ENCODE results near the gene HNRNPUL1.

Gene HNRNPUL1

DNA sequence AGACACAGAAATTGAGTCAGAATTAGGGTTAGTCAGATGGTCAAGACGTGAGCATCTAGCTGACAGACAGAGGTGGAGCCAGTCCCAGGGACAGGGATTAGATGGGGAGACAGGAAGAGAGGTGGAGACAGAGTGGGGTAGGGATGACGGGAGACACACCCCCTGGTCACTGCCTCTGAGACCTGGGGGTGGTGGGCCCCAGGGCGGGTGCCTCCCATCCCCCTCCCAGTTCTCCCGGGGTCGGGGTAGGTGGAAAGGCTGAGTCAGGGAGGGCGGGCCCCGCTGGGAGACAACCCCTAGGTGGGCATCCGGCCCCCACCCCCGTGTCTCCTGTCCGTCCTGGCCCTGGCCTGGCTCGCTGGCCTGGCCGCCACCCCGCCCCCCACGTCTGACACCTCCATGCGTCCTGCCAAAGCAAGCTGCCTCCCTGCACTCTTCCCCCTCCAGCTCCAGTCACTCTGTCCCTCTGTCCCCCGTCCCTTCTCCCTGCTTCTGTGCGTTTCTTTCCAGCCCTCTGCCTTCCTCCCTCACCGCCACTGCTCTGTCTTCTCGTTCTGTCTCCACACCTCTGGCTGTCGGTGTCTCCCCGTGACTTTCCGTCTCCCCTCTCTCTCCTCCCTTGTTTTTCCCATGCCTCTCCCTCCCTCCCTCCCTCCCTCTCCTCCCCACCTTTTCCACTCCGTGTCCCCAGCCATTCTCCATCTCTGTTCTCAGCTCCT is 60.9 kb downstream of the HNRNPUL1 start:
- Histone ChIP-seq H3K36me3 (ENCODE audit: control insufficient read depth, insufficient read depth, low read length) (peaks cover 20% of the 10 kb centered on the region), H3K4me3 (replicated peaks; ENCODE audit: low read depth, low read length) (no peak overlapping the region), H3K27me3 (replicated peaks; ENCODE audit: control insufficient read depth, insufficient read depth, low read length) (no peaks in the 10 kb centered on the region)
- DNase-seq (ENCODE audit: extremely low read depth, insufficient read length) = no peak
- TF ChIP-seq, protein P1, sequence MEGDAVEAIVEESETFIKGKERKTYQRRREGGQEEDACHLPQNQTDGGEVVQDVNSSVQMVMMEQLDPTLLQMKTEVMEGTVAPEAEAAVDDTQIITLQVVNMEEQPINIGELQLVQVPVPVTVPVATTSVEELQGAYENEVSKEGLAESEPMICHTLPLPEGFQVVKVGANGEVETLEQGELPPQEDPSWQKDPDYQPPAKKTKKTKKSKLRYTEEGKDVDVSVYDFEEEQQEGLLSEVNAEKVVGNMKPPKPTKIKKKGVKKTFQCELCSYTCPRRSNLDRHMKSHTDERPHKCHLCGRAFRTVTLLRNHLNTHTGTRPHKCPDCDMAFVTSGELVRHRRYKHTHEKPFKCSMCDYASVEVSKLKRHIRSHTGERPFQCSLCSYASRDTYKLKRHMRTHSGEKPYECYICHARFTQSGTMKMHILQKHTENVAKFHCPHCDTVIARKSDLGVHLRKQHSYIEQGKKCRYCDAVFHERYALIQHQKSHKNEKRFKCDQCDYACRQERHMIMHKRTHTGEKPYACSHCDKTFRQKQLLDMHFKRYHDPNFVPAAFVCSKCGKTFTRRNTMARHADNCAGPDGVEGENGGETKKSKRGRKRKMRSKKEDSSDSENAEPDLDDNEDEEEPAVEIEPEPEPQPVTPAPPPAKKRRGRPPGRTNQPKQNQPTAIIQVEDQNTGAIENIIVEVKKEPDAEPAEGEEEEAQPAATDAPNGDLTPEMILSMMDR (IDR thresholded peaks at IDR 0.05; ENCODE audit: insufficient read depth, low read length, poor library complexity, severe bottlenecking) = no peak

GRCh38 chr19:41325640-41325946 is 61.4 kb downstream of the HNRNPUL1 start:
- Histone ChIP-seq H3K36me3 (ENCODE audit: control insufficient read depth, insufficient read depth, low read length) (peaks cover 15% of the 10 kb centered on the region), H3K4me3 (replicated peaks; ENCODE audit: low read depth, low read length) (no peak overlapping the region), H3K27me3 (replicated peaks; ENCODE audit: control insufficient read depth, insufficient read depth, low read length) (no peaks in the 10 kb centered on the region)
- TF ChIP-seq, protein P1 (IDR thresholded peaks at IDR 0.05; ENCODE audit: insufficient read depth, low read length, poor library complexity, severe bottlenecking) = no peak
- no peak for DNase-seq (ENCODE audit: extremely low read depth, insufficient read length)

DNA sequence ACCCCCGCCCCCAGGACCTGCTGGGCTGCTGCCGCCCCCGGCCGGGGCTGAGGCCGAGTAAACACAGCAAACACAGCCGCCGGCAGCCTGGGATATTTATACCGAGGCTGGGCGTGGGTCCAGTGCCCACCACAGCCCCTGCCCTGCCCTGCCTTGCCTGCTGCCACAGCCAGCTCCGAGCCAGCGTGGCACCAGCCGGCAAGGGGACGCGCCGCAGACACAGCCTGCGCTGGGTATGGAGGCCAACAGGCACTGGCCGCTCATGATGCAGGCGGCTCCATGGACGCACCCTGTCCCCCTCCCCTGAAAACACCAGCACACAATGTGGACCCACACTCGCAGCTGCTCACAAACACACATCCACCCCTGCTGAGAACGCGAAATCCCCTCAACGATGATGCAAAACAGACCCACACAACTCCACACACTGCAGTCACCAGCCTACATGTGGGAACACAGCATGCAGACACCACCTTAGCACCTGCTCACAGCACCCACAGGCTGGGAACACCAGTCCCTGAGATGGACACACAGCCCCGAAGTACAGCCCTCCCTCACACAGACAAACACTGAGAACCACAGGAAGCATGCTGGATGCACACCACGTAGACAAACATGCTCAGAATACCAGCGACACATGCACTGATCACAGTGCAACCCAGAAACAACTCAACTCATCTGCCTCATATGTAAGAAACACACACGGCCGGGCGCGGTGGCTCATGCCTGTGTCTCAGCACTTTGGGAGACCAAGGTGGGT is 62.0 kb downstream of the HNRNPUL1 start:
- Histone ChIP-seq H3K36me3 (ENCODE audit: control insufficient read depth, insufficient read depth, low read length) (peaks cover 13% of the 10 kb centered on the region), H3K4me3 (replicated peaks; ENCODE audit: low read depth, low read length) (0 out of 2 replicates have a peak overlapping the region, but pooled peaks have one; percentile 72), H3K27me3 (replicated peaks; ENCODE audit: control insufficient read depth, insufficient read depth, low read length) (no peaks in the 10 kb centered on the region)
- peak; percentile 56 for DNase-seq (ENCODE audit: extremely low read depth, insufficient read length)
- TF ChIP-seq, protein P1 (IDR thresholded peaks at IDR 0.05; ENCODE audit: insufficient read depth, low read length, poor library complexity, severe bottlenecking) = no peak

GRCh38 chr19:41327076-41327575 is 63.0 kb downstream of the HNRNPUL1 start:
- H3K4me3 ChIP-seq (replicated peaks; ENCODE audit: low read depth, low read length) = peak overlapping the region; percentile 72
- peaks cover 15% of the 10 kb centered on the region for H3K36me3 ChIP-seq (ENCODE audit: control insufficient read depth, insufficient read depth, low read length)
- TF ChIP-seq, protein P1 (IDR thresholded peaks at IDR 0.05; ENCODE audit: insufficient read depth, low read length, poor library complexity, severe bottlenecking) = no peak
- no peaks in the 10 kb centered on the region for H3K27me3 ChIP-seq (replicated peaks; ENCODE audit: control insufficient read depth, insufficient read depth, low read length)
- no peak for DNase-seq (ENCODE audit: extremely low read depth, insufficient read length)

DNA sequence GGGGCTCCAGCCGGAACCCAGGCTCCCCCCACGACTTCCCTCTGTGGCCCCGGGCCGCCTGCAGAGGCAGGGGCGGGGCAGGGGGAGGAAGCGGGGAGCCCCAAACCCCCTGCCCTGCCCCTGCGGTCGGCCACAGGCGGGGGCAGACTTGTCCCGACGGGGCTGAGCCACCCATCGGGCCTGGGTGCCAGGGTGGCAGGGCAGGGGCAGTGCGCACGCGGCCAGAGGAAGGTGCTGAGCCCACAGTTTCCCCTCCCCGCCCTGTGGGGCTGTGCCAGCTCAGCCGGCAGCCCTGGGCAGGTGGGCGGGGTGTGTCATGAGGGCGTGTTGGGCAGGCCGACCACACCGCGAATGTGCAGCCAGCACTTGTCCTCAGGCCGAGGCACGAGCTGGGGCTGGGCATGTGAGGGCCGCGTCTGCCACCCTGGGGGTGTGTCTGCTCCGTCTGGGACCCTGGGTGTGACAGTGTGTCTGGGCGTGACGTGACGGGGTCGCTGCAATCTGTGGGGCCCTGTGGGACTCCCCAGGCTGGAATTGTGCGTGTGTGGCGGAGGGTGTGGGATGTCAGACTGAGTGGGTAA is 63.5 kb downstream of the HNRNPUL1 start:
- no peaks in the 10 kb centered on the region for H3K27me3 ChIP-seq (replicated peaks; ENCODE audit: control insufficient read depth, insufficient read depth, low read length)
- H3K4me3 ChIP-seq (replicated peaks; ENCODE audit: low read depth, low read length) = peak overlapping the region; percentile 72
- peak; percentile 81 for DNase-seq (ENCODE audit: extremely low read depth, insufficient read length)
- TF ChIP-seq, protein P1 (IDR thresholded peaks at IDR 0.05; ENCODE audit: insufficient read depth, low read length, poor library complexity, severe bottlenecking) = no peak
- peaks cover 17% of the 10 kb centered on the region for H3K36me3 ChIP-seq (ENCODE audit: control insufficient read depth, insufficient read depth, low read length)

Measured in GM06990 (cell line).